GM19372 (cell line): ENCODE measurements around the gene HSPG2.

Source experiments
- ATAC-seq: cut with Tn5 transposase; IDR thresholded peaks from one replicate; pipeline ENCODE4 v1.9.1; 2021; ENCODE audit warnings: mild to moderate bottlenecking, low read depth, moderate library complexity; ENCODE audit not compliant: unreplicated experiment

HSPG2 gene

DNA sequence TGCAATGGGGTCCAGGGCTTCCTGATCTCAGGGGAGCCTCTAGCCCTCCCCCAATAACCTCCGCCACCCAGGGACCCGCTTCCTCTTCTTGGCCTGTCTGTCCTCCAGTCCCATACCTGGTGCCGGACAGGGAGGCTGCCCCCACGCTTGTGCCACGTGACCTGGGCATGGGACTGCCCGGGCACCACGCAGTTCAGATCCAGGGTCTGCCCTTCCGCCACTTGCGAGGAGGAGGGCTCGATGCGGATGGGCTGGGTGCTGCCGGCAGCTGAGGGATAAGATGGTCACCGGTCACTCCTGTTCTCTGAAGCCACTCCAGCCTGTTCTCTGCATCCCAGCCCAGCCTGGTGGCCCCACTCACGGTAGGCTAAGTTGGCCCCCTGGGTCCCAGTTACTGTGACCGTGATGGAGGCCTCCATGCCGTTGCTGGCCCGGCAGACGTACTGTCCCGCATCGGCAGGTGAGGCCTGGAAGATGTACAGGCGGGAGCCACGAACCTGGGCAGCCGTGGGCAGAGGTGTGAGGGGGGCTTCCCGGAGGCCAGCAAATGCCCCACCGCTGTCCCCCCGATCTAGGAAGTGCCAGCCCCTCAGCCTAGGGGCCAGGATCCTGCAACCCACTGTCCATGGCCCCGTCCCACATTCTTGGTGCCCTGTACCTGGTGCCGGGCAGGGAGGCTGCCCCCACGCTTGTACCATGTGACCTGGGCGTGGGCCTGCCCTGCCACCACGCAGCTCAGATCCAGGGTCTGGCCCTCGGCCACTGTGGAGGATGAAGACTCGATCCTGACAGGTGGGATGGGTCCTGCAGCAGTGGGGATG, 85.5 kb downstream of the HSPG2 start:
- no peak for ATAC-seq

DNA sequence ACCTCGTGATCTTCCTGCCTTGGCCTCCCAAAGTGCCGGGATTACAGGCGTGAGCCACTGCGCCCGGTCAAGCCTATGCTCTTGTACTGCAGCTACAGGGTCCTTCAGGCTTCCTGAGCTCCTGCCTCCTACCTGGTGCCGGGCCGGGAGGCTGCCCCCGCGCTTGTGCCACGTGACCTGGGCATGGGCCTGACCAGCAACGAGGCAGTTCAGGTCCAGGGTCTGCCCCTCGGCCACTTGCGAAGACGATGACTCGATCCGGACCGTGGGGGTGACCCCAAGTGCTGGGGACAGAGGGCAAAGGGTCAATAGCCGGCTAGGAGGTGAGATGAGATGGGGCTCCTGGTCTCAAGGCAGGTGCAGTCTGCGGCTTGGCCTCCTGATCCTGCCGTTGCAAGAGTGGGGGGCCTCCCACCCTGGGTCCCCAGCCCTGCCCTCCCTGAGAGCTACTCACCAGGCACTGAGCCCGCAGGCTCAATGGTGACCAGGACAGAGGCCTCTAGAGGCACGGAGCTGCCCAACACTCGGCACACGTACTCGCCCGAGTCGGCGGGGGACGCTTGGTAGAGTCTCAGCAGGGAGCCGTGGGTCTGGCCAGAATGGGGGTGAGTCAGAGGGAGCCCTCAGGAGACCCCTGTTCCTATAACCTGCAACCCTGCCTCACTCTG, 87.1 kb downstream of the HSPG2 start:
- no peak for ATAC-seq

DNA sequence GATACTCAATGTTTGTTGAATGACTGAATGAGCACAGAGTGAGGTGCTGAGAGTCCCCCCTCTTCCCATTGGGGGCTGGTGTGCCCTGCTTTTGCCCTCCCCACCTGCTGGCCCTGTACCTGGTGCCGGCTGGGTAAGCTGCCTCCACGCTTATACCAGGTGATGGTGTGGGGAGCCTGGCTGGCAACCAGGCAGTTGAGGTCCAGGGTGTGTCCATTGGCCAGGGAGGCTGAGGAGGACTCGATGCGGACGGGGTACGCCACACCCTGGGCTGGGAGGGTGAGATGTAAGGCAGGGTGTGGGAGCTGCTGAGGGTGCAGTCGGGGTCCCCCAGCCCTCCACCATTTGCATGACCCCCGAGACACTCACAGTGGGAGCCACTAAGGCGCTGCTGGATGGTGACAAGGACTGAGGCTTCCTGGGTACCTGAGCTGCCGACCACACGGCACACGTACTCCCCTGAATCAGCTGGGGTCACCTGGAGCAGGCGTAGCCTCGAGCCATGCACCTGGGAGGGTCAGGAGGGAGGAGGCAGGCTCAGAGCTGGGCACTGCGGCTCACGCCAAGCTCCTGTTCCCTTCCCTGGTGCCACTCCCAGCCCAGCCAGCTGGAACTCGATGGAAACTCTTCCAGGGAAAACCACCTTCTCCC, 88.5 kb downstream of the HSPG2 start:
- ATAC-seq, result no peak

DNA sequence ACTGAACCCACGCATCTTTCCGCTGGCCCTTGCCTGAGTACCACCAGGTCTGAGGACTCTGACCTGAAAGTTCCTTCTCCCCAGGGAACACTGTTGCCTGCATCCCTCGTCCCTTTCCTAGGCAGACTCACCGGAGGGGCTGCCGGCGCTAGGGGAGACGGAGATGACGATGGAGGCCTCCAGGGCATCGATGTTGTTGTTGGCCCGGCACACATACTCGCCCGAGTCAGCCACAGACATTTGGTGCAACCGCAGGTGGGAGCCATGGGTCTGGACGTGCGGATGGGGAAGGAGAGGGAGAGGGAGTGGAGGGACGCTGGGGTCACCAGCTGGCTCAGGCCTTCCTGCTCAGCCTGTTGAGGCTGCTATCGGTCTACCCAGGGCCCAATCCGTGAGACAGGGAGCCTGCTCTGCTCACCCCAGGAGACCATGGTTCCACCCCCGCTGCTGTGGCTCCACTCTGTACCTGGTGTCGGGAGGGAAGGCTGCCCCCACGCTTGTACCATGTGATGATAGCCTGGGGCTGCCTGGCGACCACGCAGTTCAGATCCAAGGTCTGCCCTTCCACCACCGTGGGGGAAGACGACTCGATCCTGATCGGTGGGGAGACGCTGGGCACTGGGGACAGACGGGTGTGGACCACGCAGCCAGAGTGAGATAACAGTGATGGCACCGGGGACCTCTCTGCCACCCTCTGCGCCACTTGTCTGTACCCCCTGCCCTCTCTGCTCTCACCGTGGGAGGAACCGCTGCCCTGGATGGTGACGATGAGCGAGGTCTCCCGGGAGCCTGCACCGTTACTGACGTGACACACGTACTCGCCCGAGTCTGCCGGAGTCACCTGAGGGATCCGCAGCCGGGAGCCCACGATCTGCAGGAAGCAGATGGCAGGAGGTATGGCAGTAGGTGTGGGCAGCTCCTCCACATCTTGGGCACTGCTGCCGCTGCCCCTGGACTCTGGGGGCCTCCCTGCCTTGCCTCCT, 89.6 kb downstream of the HSPG2 start:
- ATAC-seq, result no peak

DNA sequence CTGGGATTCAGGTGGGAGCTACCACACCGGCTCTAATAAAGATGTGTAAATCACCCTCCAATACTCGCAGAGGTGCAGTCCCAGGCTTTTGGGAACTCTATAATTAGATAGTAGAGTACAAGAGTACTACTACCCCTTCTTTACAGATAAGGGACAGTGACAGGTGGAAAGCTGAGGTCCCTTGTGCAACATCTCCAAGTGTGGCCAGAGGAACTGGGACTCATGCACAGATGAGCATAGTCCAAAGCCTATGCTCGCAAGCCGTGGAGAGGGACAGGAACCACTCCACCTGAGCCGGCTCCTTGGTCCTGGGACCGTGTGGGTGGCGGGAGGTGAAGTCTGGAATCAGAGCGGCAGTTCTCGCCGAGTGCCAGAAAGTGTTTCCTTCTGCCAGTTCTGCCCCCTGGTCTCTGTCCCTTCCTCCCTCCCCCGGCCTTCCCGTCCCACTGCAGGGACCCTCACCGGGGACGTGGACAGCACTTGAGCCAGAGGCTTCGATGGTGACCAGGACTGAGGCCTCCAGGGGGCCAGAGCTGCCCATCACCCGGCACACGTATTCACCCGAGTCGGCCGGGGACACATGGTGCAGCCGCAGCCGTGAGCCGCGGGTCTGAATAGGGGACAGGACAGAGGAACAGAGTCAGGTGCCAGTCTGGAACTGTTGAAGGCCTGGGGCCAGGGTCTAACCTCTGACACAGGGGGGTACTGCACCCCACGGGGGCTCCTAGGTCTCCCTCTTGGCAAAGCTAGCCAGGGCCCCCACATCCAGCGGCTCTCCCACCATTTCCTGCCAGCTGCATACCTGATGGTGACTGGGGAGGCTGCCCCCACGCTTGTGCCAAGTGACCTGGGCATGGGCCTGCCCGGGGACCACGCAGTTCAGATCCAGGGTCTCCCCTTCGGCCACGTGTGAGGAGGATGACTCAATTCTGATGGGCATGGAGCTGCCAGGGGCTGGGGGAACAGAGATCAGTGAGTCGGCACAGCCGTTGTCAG, 91.2 kb downstream of the HSPG2 start:
- no peak for ATAC-seq

DNA sequence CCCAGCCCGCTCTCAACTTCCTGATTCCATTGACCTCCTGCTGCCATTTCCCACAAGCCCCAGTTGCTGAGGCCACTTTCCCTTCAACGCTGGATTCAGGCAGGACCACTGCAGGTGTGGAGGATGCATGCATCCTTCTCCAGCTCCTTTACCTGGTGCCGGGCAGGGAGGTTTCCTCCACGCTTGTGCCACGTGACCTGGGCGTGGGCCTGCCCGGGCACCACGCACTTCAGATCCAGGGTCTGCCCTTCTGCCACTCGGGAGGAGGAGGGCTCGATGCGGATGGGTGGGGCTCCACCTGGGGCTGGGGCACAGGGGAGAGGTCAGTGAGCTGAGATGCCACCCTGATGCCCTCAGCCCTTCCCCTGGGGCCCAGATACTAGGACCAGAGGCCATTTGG, 93.1 kb downstream of the HSPG2 start:
- no peak for ATAC-seq

DNA sequence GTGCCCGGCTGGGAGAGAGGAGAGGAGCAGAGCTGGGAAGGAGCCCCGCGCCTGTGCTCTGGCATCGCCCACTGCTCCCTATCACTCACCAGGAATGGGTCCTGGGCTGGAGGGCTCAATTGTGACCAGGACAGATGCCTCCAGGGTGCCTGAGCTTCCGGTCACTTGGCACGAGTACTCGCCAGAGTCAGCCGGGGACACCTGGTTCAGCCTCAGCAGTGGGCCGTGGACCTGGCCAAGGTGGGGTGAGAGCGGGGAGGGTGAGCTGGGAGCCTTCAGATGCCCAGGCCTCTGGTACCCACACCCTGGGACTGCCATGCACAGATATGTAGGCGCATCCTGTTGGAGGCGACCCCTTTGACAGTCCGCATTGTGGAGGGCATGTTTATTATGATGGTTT, 93.9 kb downstream of the HSPG2 start:
- no peak for ATAC-seq

DNA sequence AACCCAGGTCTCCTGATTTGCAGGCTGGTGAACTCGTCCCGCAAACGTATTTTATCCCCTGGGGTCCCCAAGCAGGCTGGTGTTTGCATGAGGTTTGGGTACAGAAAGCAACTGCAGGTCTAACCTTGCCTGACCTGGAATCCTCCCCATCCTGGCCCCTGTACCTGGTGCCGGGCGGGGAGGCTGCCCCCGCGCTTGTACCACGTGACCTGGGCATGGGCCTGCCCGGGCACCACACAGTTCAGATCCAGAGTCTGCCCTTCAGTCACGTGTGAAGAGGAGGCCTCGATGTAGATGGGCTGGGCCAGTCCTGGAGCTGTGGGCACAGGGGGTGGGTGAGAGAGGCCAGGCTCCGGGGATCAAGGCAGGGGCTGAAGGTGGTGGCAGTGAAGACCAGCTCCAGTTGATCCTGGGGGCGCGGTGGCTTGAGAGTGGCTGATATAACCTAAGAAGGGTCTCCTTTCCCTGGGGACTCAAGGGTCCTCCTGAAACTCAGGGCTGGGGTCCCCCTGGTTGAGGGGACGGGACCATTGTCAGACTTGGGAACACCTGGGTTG, 94.4 kb downstream of the HSPG2 start:
- ATAC-seq, result no peak

DNA sequence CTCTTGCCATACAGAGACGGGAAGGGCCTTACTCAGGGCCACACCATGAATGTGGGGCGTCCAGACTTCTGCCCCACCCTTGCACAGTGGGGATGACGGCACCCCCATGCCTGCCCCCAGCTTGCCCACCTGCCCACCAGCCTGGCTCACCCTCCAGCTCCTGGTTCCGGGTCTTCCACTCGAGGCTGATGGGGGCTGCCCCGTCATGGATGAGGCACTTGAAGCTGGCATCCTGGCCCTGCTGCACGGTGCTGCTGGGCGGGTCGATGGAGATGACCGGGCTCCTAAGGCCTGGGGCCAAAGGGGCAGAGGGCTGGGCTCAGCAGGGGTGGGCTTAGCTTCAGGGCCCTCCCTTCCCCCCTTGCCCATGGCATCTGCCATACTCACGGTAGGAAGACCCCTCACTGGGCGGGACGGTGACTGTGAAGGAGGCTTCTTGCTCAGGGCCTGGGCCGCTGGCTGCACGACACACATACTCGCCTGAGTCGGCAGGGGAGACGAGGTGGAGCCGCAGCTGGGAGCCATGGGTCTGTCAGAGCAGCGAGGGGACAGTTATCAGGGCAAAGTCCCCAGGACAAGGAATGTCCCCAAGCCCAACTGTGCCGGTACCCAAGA, 95.2 kb downstream of the HSPG2 start:
- no peak for ATAC-seq

DNA sequence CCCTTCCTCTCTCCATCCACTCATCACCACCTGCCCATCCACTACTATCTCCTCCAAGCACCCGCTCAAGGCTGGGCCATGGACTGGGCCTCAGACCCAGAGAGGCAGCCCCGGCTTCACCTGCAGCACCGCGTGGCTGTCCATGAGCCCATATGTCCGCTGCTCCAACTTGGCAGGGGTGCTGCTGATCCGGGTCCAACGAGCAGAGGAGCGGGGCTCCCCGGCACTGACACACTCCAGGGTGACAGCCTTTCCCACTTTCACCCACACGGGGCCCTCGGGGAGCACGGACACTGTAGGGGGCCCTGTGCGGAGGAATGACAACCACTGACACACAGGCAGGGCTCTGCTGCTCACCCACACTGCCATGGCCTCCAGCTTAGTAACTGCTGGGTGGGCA, 96.1 kb downstream of the HSPG2 start:
- ATAC-seq, result no peak

DNA sequence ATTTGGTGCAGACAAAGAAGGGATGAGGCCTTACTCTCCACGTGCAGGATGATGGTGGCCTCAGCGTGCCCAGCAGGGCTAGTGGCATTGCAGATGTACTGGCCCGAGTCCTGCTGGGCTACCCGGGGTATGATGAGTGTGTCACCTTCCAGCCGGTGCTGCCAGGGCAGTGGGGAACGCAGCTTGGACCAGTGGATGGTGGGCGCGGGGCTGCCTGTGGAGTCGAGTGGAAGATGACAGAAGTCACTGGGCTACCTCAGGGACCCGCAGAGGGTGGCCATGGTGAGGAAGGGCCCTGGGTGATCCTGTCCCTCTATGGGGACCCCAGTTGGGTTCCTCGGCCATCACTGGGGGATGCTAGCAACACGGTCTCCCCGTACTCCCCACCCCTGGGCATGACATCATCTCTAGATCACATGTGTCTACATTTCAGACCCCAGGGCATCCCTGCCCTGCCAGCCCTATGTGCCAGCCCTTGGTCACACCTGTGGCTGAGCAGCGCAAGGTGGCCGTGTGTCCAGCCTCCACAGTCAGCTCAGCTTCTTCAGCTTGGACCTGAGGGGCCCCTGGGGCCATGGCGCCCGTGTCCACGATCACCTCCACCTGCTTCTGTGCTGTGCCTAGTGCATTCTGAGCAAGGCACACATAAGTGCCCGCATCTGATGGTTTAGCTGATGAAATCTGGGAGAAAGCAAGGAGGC, 97.6 kb downstream of the HSPG2 start:
- no peak for ATAC-seq

DNA sequence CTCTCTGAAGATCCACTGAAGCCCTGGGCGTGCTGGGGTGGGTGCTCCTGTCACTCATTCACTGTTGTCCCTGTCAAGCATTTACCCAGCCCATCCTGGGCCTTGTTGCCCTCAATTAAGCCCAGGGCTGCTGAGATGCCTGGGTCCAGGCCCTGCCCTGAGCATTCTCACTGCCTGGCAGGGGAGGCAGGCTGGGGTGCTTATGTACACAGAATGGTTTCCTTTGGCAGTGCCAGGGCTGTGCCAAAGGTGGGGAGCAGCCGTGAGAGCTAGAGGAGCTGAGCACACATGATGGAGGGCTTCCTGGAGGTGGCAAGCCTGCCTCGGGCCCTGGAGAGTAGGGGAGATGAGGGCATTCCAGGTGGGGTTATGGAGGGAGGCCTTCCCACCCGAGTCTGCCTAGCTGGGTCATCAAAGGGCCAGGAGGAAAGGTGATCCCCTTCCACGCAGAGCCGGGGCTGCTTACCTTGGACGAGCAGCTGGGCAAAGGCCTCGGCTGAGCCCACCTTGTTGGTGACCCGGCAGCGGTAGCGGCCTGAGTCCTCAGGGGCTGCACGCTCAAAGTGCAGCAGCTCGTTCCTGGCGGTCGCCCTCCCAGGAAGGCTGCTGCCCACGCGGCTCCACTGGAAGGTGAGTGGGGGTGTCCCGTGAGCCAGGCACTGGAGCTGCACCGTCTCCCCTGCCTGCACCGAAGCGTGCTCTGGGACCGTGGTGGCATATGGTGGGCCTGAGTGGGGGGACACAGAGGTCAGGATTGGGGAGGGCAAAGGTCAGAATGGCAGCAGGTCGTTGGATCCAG, 98.6 kb downstream of the HSPG2 start:
- ATAC-seq, result no peak

DNA sequence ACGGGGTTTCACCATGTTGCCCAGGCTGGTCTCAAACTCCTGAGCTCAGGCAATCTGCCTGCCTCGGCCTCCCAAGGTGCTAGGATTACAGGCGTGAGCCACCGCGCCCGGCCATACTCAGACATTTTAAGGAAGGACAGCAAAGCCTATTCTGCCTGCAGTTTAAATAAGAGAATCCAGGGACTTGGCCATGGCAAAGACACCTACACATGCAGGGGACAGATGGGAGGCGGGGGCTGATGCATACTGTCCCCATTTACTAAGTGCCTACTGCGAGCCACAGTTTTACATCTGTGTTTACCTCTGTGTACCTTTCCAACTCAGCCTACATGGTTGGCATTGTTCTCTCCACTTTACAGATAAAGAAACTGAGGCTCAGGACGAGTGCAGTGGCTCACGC, 99.6 kb downstream of the HSPG2 start:
- no peak for ATAC-seq

DNA sequence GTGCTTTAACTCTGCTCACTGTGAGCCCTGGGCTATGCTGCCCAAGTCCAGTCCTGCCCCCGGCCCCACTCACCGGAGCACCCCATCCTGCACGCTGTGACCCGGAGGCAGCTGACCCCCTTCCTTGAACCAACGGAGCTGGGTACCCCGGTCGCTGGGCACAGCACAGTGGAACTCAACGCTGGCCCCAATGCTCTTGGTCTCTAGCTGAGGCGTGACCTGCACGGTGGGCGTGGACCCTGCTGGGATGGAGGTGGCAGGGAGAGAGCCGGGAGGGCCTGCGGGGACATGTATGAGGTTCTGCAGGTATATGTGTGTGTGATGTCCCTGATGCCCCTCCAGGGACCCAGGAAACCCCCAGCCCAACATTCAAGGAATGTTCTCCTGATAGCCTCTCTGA, 100.4 kb downstream of the HSPG2 start:
- ATAC-seq, result no peak

DNA sequence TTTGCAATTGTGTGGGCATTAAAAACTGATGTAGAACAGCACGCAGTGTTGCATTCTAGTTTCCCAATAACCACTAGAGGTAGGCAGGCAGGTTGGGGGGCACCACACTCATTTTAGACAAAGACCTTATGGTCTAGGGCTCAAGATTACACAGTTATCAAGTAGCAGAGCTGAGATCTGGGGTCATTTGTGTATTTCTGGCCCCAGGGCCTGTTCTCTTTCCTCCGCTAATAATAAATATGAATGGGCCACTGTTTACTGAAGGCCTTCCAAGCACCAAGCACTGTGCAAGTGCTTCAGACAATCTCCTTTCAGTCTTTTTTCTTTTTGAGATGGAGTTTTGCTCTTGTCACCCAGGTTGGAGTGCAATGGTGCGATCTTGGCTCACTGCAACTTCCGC, 101.1 kb downstream of the HSPG2 start:
- ATAC-seq, result no peak

DNA sequence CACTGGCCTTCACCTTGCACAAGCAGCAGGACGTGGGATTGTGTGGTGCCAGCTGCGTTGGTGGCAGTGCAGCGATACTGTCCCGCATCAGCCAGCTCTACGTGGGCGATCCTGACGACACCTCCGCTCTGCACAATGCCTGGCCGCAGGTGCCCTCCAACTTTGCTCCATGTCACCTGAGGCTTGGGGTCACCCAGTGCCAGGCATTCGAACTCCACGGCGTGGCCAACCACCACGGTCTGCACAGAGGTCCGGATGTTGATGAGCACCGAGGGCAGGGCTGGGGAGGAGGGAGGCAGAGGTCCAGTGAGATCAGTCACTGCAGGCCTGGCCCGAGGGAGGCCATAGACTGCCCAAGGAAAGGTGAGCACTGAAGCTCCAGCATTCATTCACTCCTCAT, 102.4 kb downstream of the HSPG2 start:
- no peak for ATAC-seq

DNA sequence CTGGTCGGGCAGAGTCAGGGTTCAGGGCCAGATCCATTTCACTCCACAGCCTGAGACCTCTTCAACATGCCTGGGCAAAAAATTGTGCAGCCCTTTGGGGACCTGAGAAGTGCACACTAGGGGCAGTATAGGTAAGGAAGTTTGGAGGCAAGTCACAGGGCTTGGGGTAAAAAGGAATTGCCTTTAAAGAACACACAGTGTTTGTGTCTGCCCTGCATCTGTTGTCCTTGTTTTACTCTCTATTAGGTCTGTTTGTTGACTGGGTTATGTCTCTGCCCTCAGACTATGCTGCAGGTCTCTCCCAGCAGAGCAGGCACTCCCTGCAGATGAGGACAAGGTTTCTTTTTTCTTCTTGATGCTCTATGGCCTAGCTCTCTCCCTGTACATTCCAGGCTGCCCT, 103.0 kb downstream of the HSPG2 start:
- ATAC-seq, result no peak
